ENCODE results near the gene RHBDL1. TPM values are rescaled to one million over a fixed set of nuclear protein-coding genes. Genes with fewer than 3 reads are reported as not detected.

The RHBDL1 gene
- total and polyA plus RNA-seq, 9 of the 15 experiments (the other 6 are each of a cell fraction or from before 2014, with no cell fraction given), result 0.03 to 5.6 (median 1.3) TPM; not detected in 1

- TF ChIP-seq SFPQ (IDR thresholded peaks at IDR 0.05; ENCODE audit: low read depth, low read length) (no peak), ZNF639 (CRISPR knock-in tag; conservative IDR thresholded peaks at IDR 0.05 in 1 of 2, IDR thresholded peaks at IDR 0.05 in 1 of 2) (no peak), ATF1 (CRISPR knock-in tag; IDR thresholded peaks at IDR 0.05) (no peak), ATF1 (tag; IDR thresholded peaks at IDR 0.05) (no peak), PRPF4 (IDR thresholded peaks at IDR 0.05; ENCODE audit: insufficient read depth, low read depth, low read length, poor library complexity, severe bottlenecking) (no peak), ZNF75A (CRISPR knock-in tag; IDR thresholded peaks at IDR 0.05) (no peak), ZNF232 (CRISPR knock-in tag; IDR thresholded peaks at IDR 0.05) (no peak), KAT7 (CRISPR knock-in tag; IDR thresholded peaks at IDR 0.05; ENCODE audit: borderline replicate concordance) (no peak), U2AF2 (optimal IDR thresholded peaks at IDR 0.05; ENCODE audit: low read depth, low read length) (no peak), SMARCE1 (IDR thresholded peaks at IDR 0.05) (no peak), TBL1XR1 (IDR thresholded peaks at IDR 0.05; ENCODE audit: low read length in 2 of 2) (no peak), PHB (CRISPR knock-in tag; IDR thresholded peaks at IDR 0.05) (no peak), ZBTB34 (CRISPR knock-in tag; IDR thresholded peaks at IDR 0.05) (no peak), MNT (conservative IDR thresholded peaks at IDR 0.05) (no peak), ZNF212 (CRISPR knock-in tag; IDR thresholded peaks at IDR 0.05) (no peak), MBD1 (CRISPR knock-in tag; IDR thresholded peaks at IDR 0.05) (no peak), SLC30A9 (CRISPR knock-in tag; IDR thresholded peaks at IDR 0.05) (no peak), CREM (IDR thresholded peaks at IDR 0.05; ENCODE audit: low read depth) (no peak), DDX20 (tag; IDR thresholded peaks at IDR 0.05; ENCODE audit: low read depth) (no peak), MIER1 (IDR thresholded peaks at IDR 0.05; ENCODE audit: low read depth) (no peak)
Measured at GRCh38 chr16:715477-716199, 40.2 kb downstream of the RHBDL1 start (continued).

All from K562 (cell line).